ENCODE data around the gene DSC2. TPM values are rescaled to one million over a fixed set of nuclear protein-coding genes. Genes with fewer than 3 reads are reported as not detected.

DSC2 gene
- total and polyA plus RNA-seq, 7 donors = 1.9 to 42.1 (median 3.3) TPM

DNA sequence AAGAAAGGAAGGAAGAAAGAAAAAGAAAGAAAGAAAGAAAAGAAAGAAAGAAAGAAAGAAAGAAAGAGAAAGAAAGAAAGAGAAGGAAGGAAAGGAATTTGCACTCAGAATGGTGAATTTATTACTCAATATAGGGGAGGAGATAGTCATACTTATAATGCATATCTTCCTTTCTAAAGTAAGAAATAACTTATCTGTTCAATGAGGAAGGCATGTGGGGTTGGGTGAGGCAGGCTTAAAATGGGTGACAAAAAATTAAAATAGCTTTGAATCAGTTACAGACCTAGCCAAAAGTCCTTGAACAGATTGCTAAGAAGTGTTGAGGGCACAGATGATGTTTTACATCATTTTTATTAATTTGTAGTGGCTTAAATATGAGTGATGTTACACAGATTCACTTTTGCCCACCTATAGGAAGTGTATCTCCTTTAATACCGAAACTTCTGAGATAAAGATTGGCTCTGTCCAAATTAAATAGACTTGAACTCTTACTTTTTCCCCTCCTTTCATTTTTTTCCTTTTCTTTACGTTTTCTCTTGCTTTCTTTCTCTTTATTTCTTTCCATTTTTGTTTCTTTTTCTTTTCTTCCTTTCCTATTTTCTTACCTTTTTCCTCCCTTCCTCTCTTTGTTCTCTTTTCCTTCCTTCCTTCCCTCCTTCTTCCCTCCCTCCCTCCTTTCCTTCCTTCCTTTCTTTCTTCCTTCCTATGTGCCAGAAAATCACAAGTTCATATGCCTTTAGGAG, 14.8 kb upstream of the DSC2 start:
- Histone ChIP-seq H3K4me1 (no peaks in the 10 kb centered on the region), H3K27ac (no peak overlapping the region), H3K27me3 (no peaks in the 10 kb centered on the region), H3K4me3 (no peak overlapping the region), H3K9me3 (no peaks in the 10 kb centered on the region), H3K36me3 (no peaks in the 10 kb centered on the region)
- WGBS, 2 donors = 81 to 88% methylated on average over 2 of the region's 2 CpGs
- DNase-seq = no peak
- TF ChIP-seq POLR2A (IDR thresholded peaks at IDR 0.05) = no peak
- no peak for TF ChIP-seq POLR2AphosphoS5 (IDR thresholded peaks at IDR 0.05)
- TF ChIP-seq, protein P1, sequence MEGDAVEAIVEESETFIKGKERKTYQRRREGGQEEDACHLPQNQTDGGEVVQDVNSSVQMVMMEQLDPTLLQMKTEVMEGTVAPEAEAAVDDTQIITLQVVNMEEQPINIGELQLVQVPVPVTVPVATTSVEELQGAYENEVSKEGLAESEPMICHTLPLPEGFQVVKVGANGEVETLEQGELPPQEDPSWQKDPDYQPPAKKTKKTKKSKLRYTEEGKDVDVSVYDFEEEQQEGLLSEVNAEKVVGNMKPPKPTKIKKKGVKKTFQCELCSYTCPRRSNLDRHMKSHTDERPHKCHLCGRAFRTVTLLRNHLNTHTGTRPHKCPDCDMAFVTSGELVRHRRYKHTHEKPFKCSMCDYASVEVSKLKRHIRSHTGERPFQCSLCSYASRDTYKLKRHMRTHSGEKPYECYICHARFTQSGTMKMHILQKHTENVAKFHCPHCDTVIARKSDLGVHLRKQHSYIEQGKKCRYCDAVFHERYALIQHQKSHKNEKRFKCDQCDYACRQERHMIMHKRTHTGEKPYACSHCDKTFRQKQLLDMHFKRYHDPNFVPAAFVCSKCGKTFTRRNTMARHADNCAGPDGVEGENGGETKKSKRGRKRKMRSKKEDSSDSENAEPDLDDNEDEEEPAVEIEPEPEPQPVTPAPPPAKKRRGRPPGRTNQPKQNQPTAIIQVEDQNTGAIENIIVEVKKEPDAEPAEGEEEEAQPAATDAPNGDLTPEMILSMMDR (IDR thresholded peaks at IDR 0.05) = no peak
- no peak for TF ChIP-seq EP300 (IDR thresholded peaks at IDR 0.05)
- intact Hi-C loops (cut with DNase I) = no loop called here

DNA sequence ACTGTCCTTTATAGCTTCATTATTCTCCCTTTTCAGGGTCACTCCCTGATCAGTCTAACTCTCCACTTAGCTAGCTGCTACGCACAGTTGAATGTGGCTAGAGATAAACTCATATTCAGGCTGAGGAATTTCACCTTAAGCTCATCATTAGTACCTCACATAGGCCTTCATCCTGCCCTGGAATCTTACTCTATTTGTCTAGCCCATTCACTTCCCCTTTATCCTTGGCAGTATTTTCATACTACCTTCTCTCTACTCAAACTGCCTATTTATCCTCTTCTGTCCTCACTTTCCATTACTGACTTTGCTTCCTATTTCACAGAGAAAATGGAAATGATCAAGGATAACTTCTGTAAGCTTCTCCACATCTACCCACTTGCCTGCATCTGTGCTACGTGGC, 10.6 kb upstream of the DSC2 start:
- no peak for TF ChIP-seq POLR2A (IDR thresholded peaks at IDR 0.05)
- TF ChIP-seq POLR2AphosphoS5 (IDR thresholded peaks at IDR 0.05) = no peak
- TF ChIP-seq, protein P1 (IDR thresholded peaks at IDR 0.05) = no peak
- no peak for TF ChIP-seq EP300 (IDR thresholded peaks at IDR 0.05)
- H3K36me3 ChIP-seq = no peaks in the 10 kb centered on the region
- intact Hi-C loops (cut with DNase I) = no loop called here
- WGBS, 2 donors = 85 to 94% methylated on average over 2 of the region's 2 CpGs
- H3K4me3 ChIP-seq = no peak overlapping the region
- H3K4me1 ChIP-seq = no peaks in the 10 kb centered on the region
- no peak for DNase-seq
- no peaks in the 10 kb centered on the region for H3K27me3 ChIP-seq
- H3K9me3 ChIP-seq = no peaks in the 10 kb centered on the region
- H3K27ac ChIP-seq = no peak overlapping the region

DNA sequence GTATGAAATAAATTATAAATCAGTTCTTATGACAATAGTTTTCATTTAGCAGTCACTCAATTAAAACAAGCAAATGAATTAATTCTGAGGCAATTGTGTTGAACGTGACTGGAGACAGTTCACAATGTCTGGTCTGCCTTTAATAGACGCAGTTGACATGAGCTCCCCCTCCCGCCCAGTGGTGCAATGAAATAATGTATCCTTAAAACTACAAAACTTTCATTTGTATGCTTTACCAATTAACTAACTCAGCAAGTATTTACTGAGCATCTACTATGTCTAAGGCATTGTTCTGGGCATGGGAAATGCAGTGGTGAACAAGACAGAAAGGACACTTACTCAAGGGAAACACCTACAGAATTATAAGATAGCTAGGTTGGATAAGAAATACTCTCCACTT, 3.5 kb upstream of the DSC2 start:
- Histone ChIP-seq H3K4me1 (peaks cover 0 to 8% (median 3%) of the 10 kb centered on the region in 4 donors), H3K27me3 (peaks cover 2 to 22% (median 17%) of the 10 kb centered on the region in 3 donors), H3K27ac (no peak overlapping the region), H3K4me3 (no peak overlapping the region), H3K36me3 (no peaks in the 10 kb centered on the region), H3K9me3 (no peaks in the 10 kb centered on the region)
- intact Hi-C loops (cut with DNase I) = no loop called here
- TF ChIP-seq EP300 (IDR thresholded peaks at IDR 0.05) = no peak
- TF ChIP-seq POLR2AphosphoS5 (IDR thresholded peaks at IDR 0.05) = no peak
- TF ChIP-seq, protein P1 (IDR thresholded peaks at IDR 0.05) = no peak
- no peak for TF ChIP-seq POLR2A (IDR thresholded peaks at IDR 0.05)
- no peak for DNase-seq
- WGBS, 2 donors = 89 to 91% methylated on average over 3 of the region's 3 CpGs

DNA sequence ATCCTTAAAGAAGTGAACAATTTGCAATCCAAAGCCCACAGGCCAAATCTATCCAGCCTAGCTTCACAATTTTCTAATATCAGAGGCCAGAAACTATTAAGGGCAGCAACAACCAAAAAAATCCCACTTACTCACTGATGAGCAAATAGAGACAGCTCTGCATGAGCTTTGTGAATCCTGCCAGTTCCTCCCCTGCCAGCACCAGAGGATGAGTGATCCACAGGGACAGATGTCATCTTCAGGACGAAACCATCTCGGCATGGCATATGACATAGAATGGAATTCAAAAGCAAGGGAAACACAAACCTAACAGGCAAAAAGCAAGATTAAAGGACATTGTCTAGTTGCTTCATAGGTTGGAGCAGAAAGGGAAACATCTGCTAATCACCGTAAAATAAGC, 2.2 kb upstream of the DSC2 start:
- Histone ChIP-seq H3K27ac (no peak overlapping the region), H3K4me3 (no peak overlapping the region), H3K9me3 (no peaks in the 10 kb centered on the region), H3K4me1 (peaks cover 0 to 8% (median 3%) of the 10 kb centered on the region in 4 donors), H3K36me3 (no peaks in the 10 kb centered on the region), H3K27me3 (peaks cover 2 to 32% (median 26%) of the 10 kb centered on the region in 3 donors)
- intact Hi-C loops (cut with DNase I) = no loop called here
- TF ChIP-seq, protein P1 (IDR thresholded peaks at IDR 0.05) = no peak
- TF ChIP-seq POLR2A (IDR thresholded peaks at IDR 0.05) (no peak), EP300 (IDR thresholded peaks at IDR 0.05) (no peak), POLR2AphosphoS5 (IDR thresholded peaks at IDR 0.05) (no peak)
- no peak for DNase-seq
- WGBS, 2 donors = 82 to 96% methylated on average over 3 of the region's 3 CpGs
